Tibial nerve (tissue), 4 donors: ENCODE results near the gene RASSF4.

Experiments used
- EP300 ChIP-seq, 2 donors: sonication (generic); formaldehyde crosslinking; IDR thresholded peaks; one replicate each; pipeline ENCODE4 v1.6.1; 2017; ENCODE audit warnings: antibody characterized with exemption in 2 of 2, mild to moderate bottlenecking in 1 of 2
- POLR2A ChIP-seq, 2 donors: fragments of 450-650 bp; IDR thresholded peaks; one replicate each; pipeline ENCODE4 v1.6.1; 2017; ENCODE audit warnings: antibody characterized with exemption in 2 of 2, mild to moderate bottlenecking in 2 of 2, moderate library complexity in 2 of 2
- TF ChIP-seq, protein P1 (sequence below), 5 experiments: fragments of 200-600 bp in 3 of 5; fragments of 450-650 bp in 2 of 5; sonication (generic) in 3 of 5; IDR thresholded peaks; one replicate each; pipeline ENCODE4 v1.5.1; 2016 to 2019; ENCODE audit warnings: antibody characterized with exemption in 5 of 5, mild to moderate bottlenecking in 3 of 5, moderate library complexity in 2 of 5

GRCh38 chr10:44929356-44930255 lies 30.0 kb upstream of the RASSF4 start:
- no peak for TF ChIP-seq POLR2A (IDR thresholded peaks at IDR 0.05)
- TF ChIP-seq, protein P1, sequence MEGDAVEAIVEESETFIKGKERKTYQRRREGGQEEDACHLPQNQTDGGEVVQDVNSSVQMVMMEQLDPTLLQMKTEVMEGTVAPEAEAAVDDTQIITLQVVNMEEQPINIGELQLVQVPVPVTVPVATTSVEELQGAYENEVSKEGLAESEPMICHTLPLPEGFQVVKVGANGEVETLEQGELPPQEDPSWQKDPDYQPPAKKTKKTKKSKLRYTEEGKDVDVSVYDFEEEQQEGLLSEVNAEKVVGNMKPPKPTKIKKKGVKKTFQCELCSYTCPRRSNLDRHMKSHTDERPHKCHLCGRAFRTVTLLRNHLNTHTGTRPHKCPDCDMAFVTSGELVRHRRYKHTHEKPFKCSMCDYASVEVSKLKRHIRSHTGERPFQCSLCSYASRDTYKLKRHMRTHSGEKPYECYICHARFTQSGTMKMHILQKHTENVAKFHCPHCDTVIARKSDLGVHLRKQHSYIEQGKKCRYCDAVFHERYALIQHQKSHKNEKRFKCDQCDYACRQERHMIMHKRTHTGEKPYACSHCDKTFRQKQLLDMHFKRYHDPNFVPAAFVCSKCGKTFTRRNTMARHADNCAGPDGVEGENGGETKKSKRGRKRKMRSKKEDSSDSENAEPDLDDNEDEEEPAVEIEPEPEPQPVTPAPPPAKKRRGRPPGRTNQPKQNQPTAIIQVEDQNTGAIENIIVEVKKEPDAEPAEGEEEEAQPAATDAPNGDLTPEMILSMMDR (IDR thresholded peaks at IDR 0.05), result no peak
- TF ChIP-seq EP300 (IDR thresholded peaks at IDR 0.05), result no peak
